Measurements from ENCODE around the gene MZB1. TPM values are rescaled to one million over a fixed set of nuclear protein-coding genes. Genes with fewer than 3 reads are reported as not detected.

The MZB1 gene
- total and polyA plus RNA-seq, 2 of the 13 experiments (the other 11 are each of a cell fraction or from before 2014, with no cell fraction given) = 0.31 to 0.40 TPM

DNA sequence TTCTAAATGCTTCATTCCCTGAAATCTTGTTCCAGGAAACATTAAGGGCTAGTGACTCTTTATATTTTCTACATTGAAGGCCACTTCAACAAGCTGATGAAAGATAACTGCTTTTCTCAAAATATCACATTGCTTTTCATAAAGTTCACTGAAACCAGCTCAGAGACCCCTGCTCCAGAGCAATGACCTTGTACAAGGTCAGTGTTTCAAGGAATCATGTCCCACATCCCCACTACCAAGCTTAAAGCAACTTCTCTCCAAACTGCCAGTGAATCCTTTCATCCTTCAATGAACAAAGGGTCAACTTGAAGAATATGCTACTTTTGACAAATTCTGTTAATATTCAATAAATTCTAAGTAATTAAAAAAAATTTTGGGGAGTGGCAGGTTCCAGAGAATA, 26.2 kb upstream of the MZB1 start (continued):
- no peak for TF ChIP-seq ZFP41 (CRISPR knock-in tag; IDR thresholded peaks at IDR 0.05; ENCODE audit: borderline replicate concordance)
- no peak for TF ChIP-seq ZNF251 (CRISPR knock-in tag; IDR thresholded peaks at IDR 0.05)
- no peak for TF ChIP-seq JUNB (CRISPR knock-in tag; IDR thresholded peaks at IDR 0.05; ENCODE audit: borderline replicate concordance)
- TF ChIP-seq, protein P1, sequence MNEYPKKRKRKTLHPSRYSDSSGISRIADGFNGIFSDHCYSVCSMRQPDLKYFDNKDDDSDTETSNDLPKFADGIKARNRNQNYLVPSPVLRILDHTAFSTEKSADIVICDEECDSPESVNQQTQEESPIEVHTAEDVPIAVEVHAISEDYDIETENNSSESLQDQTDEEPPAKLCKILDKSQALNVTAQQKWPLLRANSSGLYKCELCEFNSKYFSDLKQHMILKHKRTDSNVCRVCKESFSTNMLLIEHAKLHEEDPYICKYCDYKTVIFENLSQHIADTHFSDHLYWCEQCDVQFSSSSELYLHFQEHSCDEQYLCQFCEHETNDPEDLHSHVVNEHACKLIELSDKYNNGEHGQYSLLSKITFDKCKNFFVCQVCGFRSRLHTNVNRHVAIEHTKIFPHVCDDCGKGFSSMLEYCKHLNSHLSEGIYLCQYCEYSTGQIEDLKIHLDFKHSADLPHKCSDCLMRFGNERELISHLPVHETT (CRISPR knock-in tag; conservative IDR thresholded peaks at IDR 0.05) = no peak

- Histone ChIP-seq H3K9me3 (ENCODE audit: low read length) (no peaks in the 10 kb centered on the region), H3K4me2 (ENCODE audit: low read depth, low read length) (no peak overlapping the region), H3K9ac (ENCODE audit: insufficient read depth, low read depth, low read length) (no peak overlapping the region), H3K36me3 (replicated peaks in 1 of 2; ENCODE audit: control insufficient read depth in 1 of 2, insufficient read depth in 2 of 2, low read length in 2 of 2) (no peaks in the 10 kb centered on the region; a peak in 1 of 5 replicates), H3K79me2 (ENCODE audit: insufficient read depth, low read length) (no peaks in the 10 kb centered on the region), H4K20me1 (ENCODE audit: insufficient read depth, low read length) (no peaks in the 10 kb centered on the region), H3K27me3 (ENCODE audit: control insufficient read depth in 1 of 2, insufficient read depth in 2 of 2, low read length in 2 of 2) (no peaks in the 10 kb centered on the region), H3K4me3 (replicated peaks in 1 of 3; ENCODE audit: insufficient read depth in 1 of 3, low read depth in 2 of 3, low read length in 3 of 3) (no peak overlapping the region), H2AFZ (ENCODE audit: low read length) (no peak overlapping the region), H3K4me1 (ENCODE audit: insufficient read depth, low read length) (peaks cover 39% of the 10 kb centered on the region), H3K27ac (ENCODE audit: extremely low read length, insufficient read depth, low read length) (no peak overlapping the region)
- intact Hi-C loops (cut with micrococcal nuclease; ENCODE audit: unreplicated experiment) = no loop called here
- no peak for ATAC-seq
- in situ Hi-C loops (cut with HindIII; ENCODE audit: extremely low pct_ligation_motif_present, low pct_unique_long_range_greater_than_20kb) = no loop called here
- no peak for FAIRE-seq
- WGBS (ENCODE audit: low lambda C conversion rate) = 84% methylated on average over 7 of the region's 8 CpGs
- no peak for DNase-seq (ENCODE audit: low spot score)
- ChIA-PET CTCF (ENCODE audit: low intra/inter-chr PET ratio, low total read pairs) (no interaction called here), POLR2A (no interaction called here)
- TF ChIP-seq FOXM1 (CRISPR knock-in tag; IDR thresholded peaks at IDR 0.05) (no peak), ZNF468 (CRISPR knock-in tag; IDR thresholded peaks at IDR 0.05) (no peak), IKZF4 (CRISPR knock-in tag; IDR thresholded peaks at IDR 0.05; ENCODE audit: borderline replicate concordance, low read depth, not compliant biosample characterization) (no peak), ZNF207 (IDR thresholded peaks at IDR 0.05; ENCODE audit: borderline replicate concordance) (no peak), RARG (CRISPR knock-in tag; IDR thresholded peaks at IDR 0.05; ENCODE audit: low read depth) (no peak), ZSCAN25 (CRISPR knock-in tag; IDR thresholded peaks at IDR 0.05) (no peak), ZNF800 (CRISPR knock-in tag; IDR thresholded peaks at IDR 0.05) (no peak)
- TF ChIP-seq, protein P2, sequence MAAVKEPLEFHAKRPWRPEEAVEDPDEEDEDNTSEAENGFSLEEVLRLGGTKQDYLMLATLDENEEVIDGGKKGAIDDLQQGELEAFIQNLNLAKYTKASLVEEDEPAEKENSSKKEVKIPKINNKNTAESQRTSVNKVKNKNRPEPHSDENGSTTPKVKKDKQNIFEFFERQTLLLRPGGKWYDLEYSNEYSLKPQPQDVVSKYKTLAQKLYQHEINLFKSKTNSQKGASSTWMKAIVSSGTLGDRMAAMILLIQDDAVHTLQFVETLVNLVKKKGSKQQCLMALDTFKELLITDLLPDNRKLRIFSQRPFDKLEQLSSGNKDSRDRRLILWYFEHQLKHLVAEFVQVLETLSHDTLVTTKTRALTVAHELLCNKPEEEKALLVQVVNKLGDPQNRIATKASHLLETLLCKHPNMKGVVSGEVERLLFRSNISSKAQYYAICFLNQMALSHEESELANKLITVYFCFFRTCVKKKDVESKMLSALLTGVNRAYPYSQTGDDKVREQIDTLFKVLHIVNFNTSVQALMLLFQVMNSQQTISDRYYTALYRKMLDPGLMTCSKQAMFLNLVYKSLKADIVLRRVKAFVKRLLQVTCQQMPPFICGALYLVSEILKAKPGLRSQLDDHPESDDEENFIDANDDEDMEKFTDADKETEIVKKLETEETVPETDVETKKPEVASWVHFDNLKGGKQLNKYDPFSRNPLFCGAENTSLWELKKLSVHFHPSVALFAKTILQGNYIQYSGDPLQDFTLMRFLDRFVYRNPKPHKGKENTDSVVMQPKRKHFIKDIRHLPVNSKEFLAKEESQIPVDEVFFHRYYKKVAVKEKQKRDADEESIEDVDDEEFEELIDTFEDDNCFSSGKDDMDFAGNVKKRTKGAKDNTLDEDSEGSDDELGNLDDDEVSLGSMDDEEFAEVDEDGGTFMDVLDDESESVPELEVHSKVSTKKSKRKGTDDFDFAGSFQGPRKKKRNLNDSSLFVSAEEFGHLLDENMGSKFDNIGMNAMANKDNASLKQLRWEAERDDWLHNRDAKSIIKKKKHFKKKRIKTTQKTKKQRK (IDR thresholded peaks at IDR 0.05; ENCODE audit: low read length) = no peak
- TF ChIP-seq, protein P3, sequence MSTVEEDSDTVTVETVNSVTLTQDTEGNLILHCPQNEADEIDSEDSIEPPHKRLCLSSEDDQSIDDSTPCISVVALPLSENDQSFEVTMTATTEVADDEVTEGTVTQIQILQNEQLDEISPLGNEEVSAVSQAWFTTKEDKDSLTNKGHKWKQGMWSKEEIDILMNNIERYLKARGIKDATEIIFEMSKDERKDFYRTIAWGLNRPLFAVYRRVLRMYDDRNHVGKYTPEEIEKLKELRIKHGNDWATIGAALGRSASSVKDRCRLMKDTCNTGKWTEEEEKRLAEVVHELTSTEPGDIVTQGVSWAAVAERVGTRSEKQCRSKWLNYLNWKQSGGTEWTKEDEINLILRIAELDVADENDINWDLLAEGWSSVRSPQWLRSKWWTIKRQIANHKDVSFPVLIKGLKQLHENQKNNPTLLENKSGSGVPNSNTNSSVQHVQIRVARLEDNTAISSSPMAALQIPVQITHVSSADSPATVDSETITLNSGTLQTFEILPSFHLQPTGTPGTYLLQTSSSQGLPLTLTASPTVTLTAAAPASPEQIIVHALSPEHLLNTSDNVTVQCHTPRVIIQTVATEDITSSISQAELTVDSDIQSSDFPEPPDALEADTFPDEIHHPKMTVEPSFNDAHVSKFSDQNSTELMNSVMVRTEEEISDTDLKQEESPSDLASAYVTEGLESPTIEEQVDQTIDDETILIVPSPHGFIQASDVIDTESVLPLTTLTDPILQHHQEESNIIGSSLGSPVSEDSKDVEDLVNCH (CRISPR knock-in tag; IDR thresholded peaks at IDR 0.05) = no peak
- BruUV-seq (replicated peaks) = no TSS peak
These were observed 25.6 kb upstream of the MZB1 start for GRCh38 chr5:139415221-139415861.
